OCI-LY3 (cell line): ENCODE measurements around the gene ATN1.

Experiments used
- H2AFZ ChIP-seq: fragments of 200-600, 300-600 bp; shearing (Covaris generic); 2 replicates; pipeline ENCODE4 v1.6.0; 2014; ENCODE audit warnings: antibody characterized with exemption, low read depth, low read length
- H3K27ac ChIP-seq: fragments of 200-600, 300-600 bp; sonication (generic); 2 replicates; pipeline ENCODE4 v1.5.1; 2014; ENCODE audit warnings: mild to moderate bottlenecking, low read length, moderate library complexity, mixed read lengths
- H3K27me3 ChIP-seq: fragments of 200-600, 300-600 bp; sonication (generic); 2 replicates; pipeline ENCODE4 v1.6.1; 2014; ENCODE audit warnings: low read depth, low read length, mixed read lengths
- H3K36me3 ChIP-seq: fragments of 200-600, 300-600 bp; sonication (generic); replicated peaks from 2 replicates; pipeline ENCODE3; 2014; ENCODE audit warnings: low read depth, low read length, mixed read lengths
- H3K4me1 ChIP-seq: fragments of 300-600, 200-600 bp; sonication (generic); 2 replicates; pipeline ENCODE4 v1.6.1; 2014; ENCODE audit warnings: low read length, mixed read lengths
- H3K4me2 ChIP-seq: fragments of 200-600, 300-600 bp; sonication (generic); 2 replicates; pipeline ENCODE4 v1.6.1; 2014; ENCODE audit warnings: low read length, mixed read lengths
- H3K4me3 ChIP-seq: fragments of 300-600, 200-600 bp; sonication (generic); 2 replicates; pipeline ENCODE4 v1.5.1; 2014; ENCODE audit warnings: antibody characterized with exemption, mild to moderate bottlenecking, low read length, moderate library complexity
- H3K79me2 ChIP-seq: fragments of 300-600, 200-600 bp; shearing (Covaris generic); 2 replicates; pipeline ENCODE4 v1.6.1; 2014; ENCODE audit warnings: mild to moderate bottlenecking, low read length, mixed read lengths
- H3K9ac ChIP-seq: fragments of 300-600, 200-600 bp; shearing (Covaris generic); 2 replicates; pipeline ENCODE4 v1.6.0; 2014; ENCODE audit warnings: mild to moderate bottlenecking, low read length, moderate library complexity
- H3K9me3 ChIP-seq: fragments of 200-600, 300-600 bp; shearing (Covaris generic); 2 replicates; pipeline ENCODE4 v1.6.1; 2014; ENCODE audit warnings: low read length, mixed read lengths; ENCODE audit not compliant: insufficient read depth
- H4K20me1 ChIP-seq: fragments of 200-600, 300-600 bp; sonication (generic); 2 replicates; pipeline ENCODE4 v1.6.1; 2016; ENCODE audit warnings: low read length, mixed read lengths; ENCODE audit not compliant: insufficient read depth
- CTCF ChIP-seq: fragments of 200-600, 300-600 bp; sonication (generic); IDR thresholded peaks from 2 replicates; pipeline ENCODE4 v1.5.1; 2014; ENCODE audit warnings: antibody characterized with exemption, low read length, low read depth
- EZH2phosphoT487 ChIP-seq: fragments of 200-600 bp; shearing (Covaris generic); IDR thresholded peaks from 2 replicates; pipeline ENCODE4 v1.6.1; 2018; ENCODE audit warnings: antibody characterized with exemption, mixed run types, low read depth

Gene ATN1

GRCh38 chr12:6943389-6943721 lies 15.6 kb downstream of the ATN1 start:
- Histone ChIP-seq H4K20me1 (no peaks in the 10 kb centered on the region), H3K4me3 (peak overlapping the region; percentile 82), H3K4me2 (peak overlapping the region; percentile 93), H3K27ac (peak overlapping the region; percentile 85), H3K27me3 (no peaks in the 10 kb centered on the region), H3K4me1 (peaks cover 33% of the 10 kb centered on the region), H2AFZ (no peak overlapping the region), H3K9me3 (no peaks in the 10 kb centered on the region), H3K79me2 (no peaks in the 10 kb centered on the region), H3K36me3 (no peaks in the 10 kb centered on the region), H3K9ac (peak overlapping the region; percentile 83)
- TF ChIP-seq EZH2phosphoT487: no peak
- no peak for TF ChIP-seq CTCF

- no peaks in the 10 kb centered on the region for H3K79me2 ChIP-seq
- peaks cover 31% of the 10 kb centered on the region for H3K4me1 ChIP-seq
- no peaks in the 10 kb centered on the region for H4K20me1 ChIP-seq
- peak within 1 kb of the TSS; percentile 73; the same call in 1 of the 2 replicates for H2AFZ ChIP-seq
- TF ChIP-seq EZH2phosphoT487 (no peak), CTCF (no peak)
- H3K9me3 ChIP-seq: no peaks in the 10 kb centered on the region
- H3K27me3 ChIP-seq: no peaks in the 10 kb centered on the region
- H3K27ac ChIP-seq: peak within 1 kb of the TSS; percentile 85
- H3K36me3 ChIP-seq: no peaks in the 10 kb centered on the region
- H3K9ac ChIP-seq: peak within 1 kb of the TSS; percentile 83
- peak within 1 kb of the TSS; percentile 82 for H3K4me3 ChIP-seq
- peak within 1 kb of the TSS; percentile 93 for H3K4me2 ChIP-seq
Observed at GRCh38 chr12:6943722-6944380, 16.1 kb downstream of the ATN1 start, which contains the start of the genes C12orf57 and RNU7-1. Gene C12orf57, plus strand, starts transcription at chr12:6944022. Its CDS starts 100 bp downstream, at chr12:6944122. Gene RNU7-1, plus strand, starts transcription at chr12:6943816.

GRCh38 chr12:6944381-6945186 lies 16.8 kb downstream of the ATN1 start:
- H3K27ac ChIP-seq: peak overlapping the region; percentile 85
- peaks cover 37% of the 10 kb centered on the region for H3K4me1 ChIP-seq
- TF ChIP-seq EZH2phosphoT487 (no peak), CTCF (peak; percentile 89)
- H3K27me3 ChIP-seq: no peaks in the 10 kb centered on the region
- peak overlapping the region; percentile 82 for H3K4me3 ChIP-seq
- peak overlapping the region; percentile 83 for H3K9ac ChIP-seq
- H2AFZ ChIP-seq: peak overlapping the region; percentile 73; the same call in 1 of the 2 replicates
- H3K4me2 ChIP-seq: peak overlapping the region; percentile 93
- no peaks in the 10 kb centered on the region for H3K36me3 ChIP-seq
- H3K79me2 ChIP-seq: no peaks in the 10 kb centered on the region
- H3K9me3 ChIP-seq: no peaks in the 10 kb centered on the region
- H4K20me1 ChIP-seq: no peaks in the 10 kb centered on the region

- no peaks in the 10 kb centered on the region for H3K27me3 ChIP-seq
- peak overlapping the region; percentile 85 for H3K27ac ChIP-seq
- no peaks in the 10 kb centered on the region for H4K20me1 ChIP-seq
- TF ChIP-seq CTCF (no peak), EZH2phosphoT487 (no peak)
- H3K4me1 ChIP-seq: peaks cover 44% of the 10 kb centered on the region
- no peaks in the 10 kb centered on the region for H3K36me3 ChIP-seq
- peak overlapping the region; percentile 24; the same call in 1 of the 2 replicates for H2AFZ ChIP-seq
- H3K79me2 ChIP-seq: no peaks in the 10 kb centered on the region
- peak overlapping the region; percentile 93 for H3K4me2 ChIP-seq
- no peaks in the 10 kb centered on the region for H3K9me3 ChIP-seq
- peak overlapping the region; percentile 82 for H3K4me3 ChIP-seq
- H3K9ac ChIP-seq: peak overlapping the region; percentile 70
Observed at GRCh38 chr12:6945613-6946012, 17.9 kb downstream of the ATN1 start.
